GM08714 (cell line): ENCODE data around the gene ACAN.

Experiments
- H3K4me3 ChIP-seq: fragments of 200-500 bp; sonication (Bioruptor generic); 2 replicates; pipeline ENCODE4 v1.5.1; 2014; ENCODE audit warnings: mild to moderate bottlenecking, low read length, inconsistent platforms
- ZNF274 ChIP-seq: IDR thresholded peaks from 2 replicates; pipeline ENCODE4 v1.6.1; 2012; ENCODE audit warnings: mild to moderate bottlenecking, low read depth, low read length

Gene ACAN

GRCh38 chr15:88791637-88792036 is 11.6 kb upstream of the ACAN start:
- no peak for TF ChIP-seq ZNF274

DNA sequence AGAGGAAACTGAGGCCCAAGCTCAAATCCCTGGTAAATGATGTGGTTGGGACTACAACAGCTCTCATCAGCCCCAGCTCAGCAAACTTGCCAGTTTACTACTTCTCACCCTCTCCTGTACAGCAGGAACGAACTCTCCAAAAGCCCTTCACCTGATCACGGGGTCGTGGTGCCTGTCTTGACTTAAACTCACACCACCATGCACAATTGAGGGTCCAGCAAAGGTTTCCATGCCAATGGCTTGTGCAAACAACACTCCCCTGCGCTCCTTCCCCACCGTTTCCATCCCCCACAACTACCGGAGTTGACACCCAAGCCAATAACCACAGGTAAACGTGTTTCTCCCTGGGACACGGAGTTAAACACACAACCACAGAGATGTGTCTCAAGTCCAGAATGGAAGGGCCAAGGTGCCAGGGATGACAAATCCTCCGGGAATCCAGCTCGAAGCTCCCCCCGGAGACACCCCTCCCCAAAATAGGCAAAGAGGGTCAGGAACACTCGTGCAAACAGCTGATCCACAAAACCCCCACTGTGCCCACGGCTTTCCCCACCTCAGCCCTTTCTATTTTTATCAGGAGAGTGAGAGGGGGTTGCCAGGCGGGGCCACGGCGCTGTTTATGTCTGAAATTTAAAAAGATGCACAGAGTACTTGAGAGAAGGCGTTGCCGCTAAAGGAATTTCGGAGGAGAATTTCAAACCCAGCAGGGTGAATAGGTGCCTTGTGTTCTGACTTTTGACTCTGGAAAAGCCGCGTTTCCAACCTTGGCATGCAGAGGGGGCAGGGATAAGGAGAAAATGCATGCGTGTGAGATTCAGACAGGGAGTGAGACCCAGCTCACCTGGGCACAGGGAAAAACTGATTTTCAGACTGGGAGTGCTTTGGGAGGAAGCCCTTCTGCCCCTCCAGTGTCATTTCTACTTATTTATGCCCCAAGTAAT is 10.6 kb upstream of the ACAN start:
- H3K4me3 ChIP-seq: no peak overlapping the region
- no peak for TF ChIP-seq ZNF274

More at GRCh38 chr15:88791637-88792036, 11.6 kb upstream of the ACAN start:
- no peak overlapping the region for H3K4me3 ChIP-seq

DNA sequence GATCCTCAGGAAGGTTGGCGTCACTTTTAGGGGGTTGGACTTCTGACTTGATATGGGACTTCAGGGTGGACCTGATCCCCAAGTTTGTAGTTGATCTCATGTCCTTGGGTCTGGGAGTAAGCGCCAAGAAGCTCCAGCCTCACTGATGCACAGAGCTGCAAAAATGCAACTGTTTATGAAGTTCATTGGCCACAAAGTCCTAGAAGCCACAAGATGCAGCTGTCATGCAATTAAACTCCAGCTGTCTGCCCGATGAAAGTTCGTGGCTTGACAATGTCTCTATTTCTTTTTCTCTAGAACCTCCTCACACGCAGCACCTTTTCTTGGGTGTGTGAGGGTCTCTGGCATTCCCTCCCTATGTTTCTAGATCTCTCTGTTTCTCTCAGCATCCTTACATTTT is 9.2 kb upstream of the ACAN start:
- no peak for TF ChIP-seq ZNF274

DNA sequence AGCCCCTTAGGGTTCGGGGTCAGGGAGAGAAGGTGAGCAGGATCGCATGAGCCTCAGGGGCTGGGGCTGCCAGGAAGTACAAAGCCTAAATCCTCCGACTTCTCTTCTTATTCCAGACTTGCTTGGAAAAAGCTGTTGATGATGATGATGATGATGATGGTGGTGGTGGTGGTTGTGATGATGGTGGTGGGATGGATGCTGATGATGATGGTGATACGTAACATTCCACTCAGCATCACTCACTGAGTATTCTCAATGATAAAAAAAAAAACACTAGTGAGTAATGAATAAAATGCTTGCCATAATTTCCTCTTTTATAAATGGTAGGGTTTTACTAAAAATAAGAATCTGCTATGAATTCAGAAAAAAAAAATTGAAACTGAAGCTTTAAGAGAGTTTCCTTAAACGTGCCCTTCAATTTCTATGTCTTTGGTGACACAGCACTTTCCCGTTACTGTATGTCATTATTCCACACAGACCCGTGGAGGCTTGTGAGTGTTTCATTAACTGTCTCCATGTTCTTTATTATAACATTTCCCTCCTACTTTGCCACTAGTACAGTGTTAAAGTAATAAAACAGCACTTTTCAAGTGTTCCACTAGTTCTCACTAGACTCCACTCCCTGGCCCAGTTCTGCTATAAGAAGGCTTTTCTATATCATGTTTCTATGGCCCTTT is 5.4 kb upstream of the ACAN start:
- no peak for TF ChIP-seq ZNF274
- no peak overlapping the region for H3K4me3 ChIP-seq

More for the DNA sequence above, 9.2 kb upstream of the ACAN start:
- no peak overlapping the region for H3K4me3 ChIP-seq

DNA sequence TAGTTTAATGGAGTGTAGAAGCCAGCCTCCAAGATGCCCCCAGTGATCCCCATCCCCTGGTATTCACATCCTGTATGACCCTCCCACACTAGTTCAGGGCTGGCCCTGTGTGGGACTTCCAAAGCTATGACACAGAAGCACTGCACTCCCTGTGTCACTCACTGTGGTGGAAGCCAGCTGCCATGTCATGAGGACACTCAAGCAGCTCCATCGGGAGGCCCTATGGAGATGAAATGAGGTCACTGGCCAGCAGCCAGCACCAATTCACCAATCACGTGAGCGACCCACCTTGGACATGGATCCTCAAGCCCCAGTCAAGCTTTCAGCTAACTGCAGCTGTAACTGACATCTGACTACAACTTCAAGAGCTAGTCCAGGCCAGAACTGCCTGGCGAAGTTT is 3.9 kb upstream of the ACAN start:
- no peak overlapping the region for H3K4me3 ChIP-seq
- no peak for TF ChIP-seq ZNF274

DNA sequence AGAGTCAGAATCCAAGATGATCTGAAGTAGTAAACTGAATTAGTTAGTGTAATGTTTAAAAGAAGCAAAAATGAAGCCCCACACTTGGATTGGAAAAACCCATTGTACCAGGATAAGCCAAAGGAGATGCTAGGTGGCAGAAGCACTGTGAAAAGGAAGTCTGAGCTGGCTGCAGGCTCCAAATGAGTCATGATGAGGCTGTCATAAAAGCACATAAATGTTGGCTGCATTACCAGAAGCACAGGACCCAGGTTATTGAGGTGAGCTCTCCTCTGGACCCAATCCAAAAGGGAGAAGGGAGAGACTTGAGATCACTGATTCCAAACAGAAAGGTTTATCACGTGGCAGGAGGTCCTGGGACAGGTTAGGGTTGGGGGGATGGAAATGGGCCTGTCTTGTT is 3.2 kb upstream of the ACAN start:
- no peak overlapping the region for H3K4me3 ChIP-seq
- no peak for TF ChIP-seq ZNF274

- no peak overlapping the region for H3K4me3 ChIP-seq
- no peak for TF ChIP-seq ZNF274
Observed at GRCh38 chr15:88800738-88801137, 2.5 kb upstream of the ACAN start.

- TF ChIP-seq ZNF274: no peak
- H3K4me3 ChIP-seq: no peak overlapping the region
Observed at GRCh38 chr15:88802250-88802990, 816 bp upstream of the ACAN start.

GRCh38 chr15:88802991-88803240 is 320 bp upstream of the ACAN start:
- H3K4me3 ChIP-seq: no peak overlapping the region
- TF ChIP-seq ZNF274: no peak

GRCh38 chr15:88803920-88804247 is 648 bp downstream of the ACAN start:
- no peak for TF ChIP-seq ZNF274
- no peak overlapping the region for H3K4me3 ChIP-seq

DNA sequence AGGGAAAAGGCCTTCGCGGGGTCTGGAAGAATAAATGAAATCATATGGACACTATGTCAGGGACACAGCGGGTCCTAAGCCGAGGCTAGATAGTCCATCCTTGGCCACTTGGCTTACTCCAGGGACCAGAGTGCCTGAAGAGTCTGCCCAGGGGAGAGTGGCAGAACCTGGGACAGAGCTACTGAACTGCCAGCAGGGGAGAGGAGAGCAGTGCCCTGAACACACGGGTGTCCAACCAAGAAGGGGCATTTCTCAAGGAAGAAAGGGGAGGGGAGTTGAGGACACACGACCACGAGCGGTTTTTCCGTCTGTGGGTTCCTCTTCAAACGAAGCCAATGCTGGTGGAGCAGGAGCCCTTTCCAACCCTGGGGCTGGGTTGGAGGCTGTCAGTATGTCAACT is 1.0 kb downstream of the ACAN start:
- no peak for TF ChIP-seq ZNF274
- no peak overlapping the region for H3K4me3 ChIP-seq

GRCh38 chr15:88805031-88805780 is 2.0 kb downstream of the ACAN start:
- TF ChIP-seq ZNF274: no peak
- H3K4me3 ChIP-seq: no peak overlapping the region

DNA sequence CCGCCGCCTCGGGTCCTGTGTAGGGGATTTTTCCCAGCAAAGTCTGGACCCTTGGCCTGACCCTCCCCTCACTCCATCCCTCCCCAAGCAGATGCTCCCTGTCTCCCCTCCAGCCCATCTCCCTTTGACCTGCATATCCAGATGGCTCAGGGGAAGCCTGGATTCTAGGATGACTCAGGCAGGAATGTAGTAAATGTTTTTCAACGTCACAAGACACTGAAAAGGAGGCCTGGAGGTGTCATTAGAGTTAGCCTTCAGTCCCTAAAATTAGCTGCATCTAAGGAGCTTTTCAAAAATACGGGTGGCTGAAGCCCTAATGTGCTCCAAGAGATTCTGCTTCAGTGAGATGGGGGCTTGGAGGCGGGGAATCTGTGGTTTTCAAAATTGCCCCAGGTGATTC is 7.2 kb downstream of the ACAN start:
- no peak overlapping the region for H3K4me3 ChIP-seq
- no peak for TF ChIP-seq ZNF274

- no peak for TF ChIP-seq ZNF274
- H3K4me3 ChIP-seq: no peak overlapping the region
Observed at GRCh38 chr15:88812133-88812532, 8.9 kb downstream of the ACAN start.
